Measurements from ENCODE around the gene WDR47.

DNA sequence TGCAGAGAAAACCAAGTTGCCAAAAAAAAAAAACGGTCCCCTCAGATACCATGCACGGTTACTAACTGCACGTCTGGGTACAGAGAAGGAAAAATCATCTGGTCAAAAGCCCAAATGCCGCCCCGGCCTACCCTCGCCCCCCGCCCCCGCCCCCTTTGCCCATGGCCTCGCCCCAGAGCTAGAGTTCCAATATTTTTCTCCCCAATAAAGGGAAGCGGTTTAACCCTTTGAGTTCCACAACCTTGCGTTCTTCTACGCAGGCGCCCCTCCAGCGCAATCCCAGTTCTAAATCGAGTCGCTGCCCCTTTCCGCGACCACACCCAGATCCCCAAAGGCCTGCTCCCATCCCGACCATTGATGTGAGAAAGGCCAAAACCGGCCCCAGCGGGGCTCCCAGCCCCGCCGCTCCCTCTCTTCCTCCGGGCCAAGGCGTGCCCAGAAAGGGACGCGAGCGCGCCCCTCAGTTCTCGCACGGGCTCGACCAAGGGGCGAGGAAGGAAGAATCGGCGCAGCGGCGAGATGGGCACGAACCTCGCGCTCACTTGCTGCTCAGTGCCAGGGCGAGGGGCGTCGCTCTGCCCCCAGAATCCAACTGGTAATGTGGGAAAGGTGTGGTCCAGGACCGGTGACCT, 797 bp downstream of the WDR47 start:
- TF ChIP-seq POLR2AphosphoS5 (IDR thresholded peaks at IDR 0.05) (no peak), POLR2A (IDR thresholded peaks at IDR 0.05) (no peak)
- TF ChIP-seq, protein P1, sequence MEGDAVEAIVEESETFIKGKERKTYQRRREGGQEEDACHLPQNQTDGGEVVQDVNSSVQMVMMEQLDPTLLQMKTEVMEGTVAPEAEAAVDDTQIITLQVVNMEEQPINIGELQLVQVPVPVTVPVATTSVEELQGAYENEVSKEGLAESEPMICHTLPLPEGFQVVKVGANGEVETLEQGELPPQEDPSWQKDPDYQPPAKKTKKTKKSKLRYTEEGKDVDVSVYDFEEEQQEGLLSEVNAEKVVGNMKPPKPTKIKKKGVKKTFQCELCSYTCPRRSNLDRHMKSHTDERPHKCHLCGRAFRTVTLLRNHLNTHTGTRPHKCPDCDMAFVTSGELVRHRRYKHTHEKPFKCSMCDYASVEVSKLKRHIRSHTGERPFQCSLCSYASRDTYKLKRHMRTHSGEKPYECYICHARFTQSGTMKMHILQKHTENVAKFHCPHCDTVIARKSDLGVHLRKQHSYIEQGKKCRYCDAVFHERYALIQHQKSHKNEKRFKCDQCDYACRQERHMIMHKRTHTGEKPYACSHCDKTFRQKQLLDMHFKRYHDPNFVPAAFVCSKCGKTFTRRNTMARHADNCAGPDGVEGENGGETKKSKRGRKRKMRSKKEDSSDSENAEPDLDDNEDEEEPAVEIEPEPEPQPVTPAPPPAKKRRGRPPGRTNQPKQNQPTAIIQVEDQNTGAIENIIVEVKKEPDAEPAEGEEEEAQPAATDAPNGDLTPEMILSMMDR (IDR thresholded peaks at IDR 0.05), result no peak

Data from prostate gland (tissue), 2 donors.